K562 (cell line): ENCODE data around the gene KNTC1. TPM values are rescaled to one million over a fixed set of nuclear protein-coding genes. Genes with fewer than 3 reads are reported as not detected.

Source experiments
- ATAC-seq: fragments of 200-7000 bp; cut with Tn5 transposase; 3 replicates; pipeline ENCODE4 v1.9.1; 2020; ENCODE audit warnings: moderate library complexity
- BruUV-seq: library from RNA; stranded (reverse); fragments of 400-500 nt; replicated peaks from 2 replicates; lab custom pipeline; 2021; lab: Mats Ljungman, UMichigan
- CTCF ChIA-PET: fragments of 300-600 bp; formaldehyde crosslinking; extraction: SDS; loops from one replicate; lab custom pipeline; 2021; ENCODE audit warnings: low intra/inter-chr PET ratio; lab: Yijun Ruan, JAX
- POLR2A ChIA-PET: fragments of 300-600, 350-650 bp; sonication (Branson Sonifier 250); formaldehyde crosslinking; extraction: SDS; loops from one replicate; lab custom pipeline; 2021; ENCODE audit warnings: antibody characterized with exemption, inconsistent platforms; lab: Yijun Ruan, JAX
- DNase-seq, 4 experiments: peaks; one replicate each; pipeline versions ENCODE4 v3.0.0 to v3.0.0-alpha.2; 2011 to 2018; ENCODE audit warnings: low spot score in 3 of 4, mixed read lengths in 3 of 4; ENCODE audit errors: extremely low read depth in 1 of 4
- FAIRE-seq: peaks from 2 replicates; lab custom pipeline; 2011; peaks lifted over from hg19 to GRCh38; lab: Jason Lieb, UNC
- H2AFZ ChIP-seq: 2 replicates; pipeline ENCODE4 v1.6.0; 2011; ENCODE audit warnings: low read depth, low read length, control low read depth, inconsistent platforms
- H3K27ac ChIP-seq: fragments of 200-600 bp; 3 replicates; pipeline ENCODE4 v1.8.0; 2011; ENCODE audit warnings: low read depth, mild to moderate bottlenecking, control low read depth, inconsistent platforms, low read length, moderate library complexity, mixed read lengths; ENCODE audit errors: extremely low read depth
- H3K27me3 ChIP-seq, 2 experiments: fragments of 300-600 bp in 1 of 2; 2 replicates in 1 of 2; 3 replicates in 1 of 2; pipeline versions ENCODE4 v1.6.0 to v1.8.0; 2011; ENCODE audit warnings: inconsistent platforms in 2 of 2, low read length in 2 of 2, mild to moderate bottlenecking in 1 of 2, mixed read lengths in 1 of 2, moderate library complexity in 1 of 2; ENCODE audit not compliant: control insufficient read depth in 2 of 2, insufficient read depth in 2 of 2
- H3K36me3 ChIP-seq: fragments of 300-600 bp; 3 replicates; pipeline ENCODE4 v1.8.0; 2011; ENCODE audit warnings: mild to moderate bottlenecking, low read length, inconsistent platforms; ENCODE audit not compliant: control insufficient read depth, insufficient read depth
- H3K4me1 ChIP-seq, 2 experiments: fragments of 200-600 bp in 1 of 2; replicated peaks in 1 of 2; 2 replicates in 1 of 2; 3 replicates in 1 of 2; pipeline versions ENCODE4 v1.5.1 to v1.8.0; 2011; ENCODE audit warnings: inconsistent platforms in 2 of 2, low read length in 2 of 2, mild to moderate bottlenecking in 1 of 2, mixed read lengths in 1 of 2, moderate library complexity in 1 of 2; ENCODE audit not compliant: control insufficient read depth in 2 of 2, insufficient read depth in 2 of 2
- H3K4me2 ChIP-seq: 2 replicates; pipeline ENCODE4 v1.6.1; 2011; ENCODE audit warnings: low read length, control low read depth, inconsistent platforms, mixed read lengths; ENCODE audit not compliant: insufficient read depth
- H3K4me3 ChIP-seq: fragments of 200-600 bp; sonication (generic), shearing (Covaris generic); 2 replicates; pipeline ENCODE4 v1.5.1; 2016; ENCODE audit warnings: control low read depth, inconsistent platforms
- H3K79me2 ChIP-seq: fragments of 200-600 bp; 3 replicates; pipeline ENCODE4 v1.8.0; 2011; ENCODE audit warnings: low read length, inconsistent platforms; ENCODE audit not compliant: control insufficient read depth, insufficient read depth
- H3K9ac ChIP-seq, 2 experiments: 2 replicates each; pipeline versions ENCODE4 v1.6.0 to v1.6.1; 2011; ENCODE audit warnings: low read depth in 2 of 2, low read length in 2 of 2, control low read depth in 1 of 2, inconsistent platforms in 1 of 2, mild to moderate bottlenecking in 1 of 2, mixed read lengths in 1 of 2; ENCODE audit not compliant: insufficient read depth in 1 of 2
- H3K9me1 ChIP-seq: one replicate; pipeline ENCODE4 v1.6.0; 2011; ENCODE audit warnings: inconsistent platforms, mild to moderate bottlenecking, low read length, moderate library complexity; ENCODE audit not compliant: control insufficient read depth, insufficient read depth
- H3K9me3 ChIP-seq: replicated peaks from 2 replicates; pipeline ENCODE4 v1.5.1; 2011; ENCODE audit warnings: low read depth, low read length, inconsistent platforms; ENCODE audit not compliant: control insufficient read depth, insufficient read depth
- H4K20me1 ChIP-seq: replicated peaks from 2 replicates; pipeline ENCODE4 v1.6.1; 2011; ENCODE audit warnings: low read length, inconsistent platforms, mixed read lengths; ENCODE audit not compliant: control insufficient read depth, insufficient read depth
- BRCA1 ChIP-seq, 2 experiments: fragments of 450-650 bp in 1 of 2; sonication (generic) in 1 of 2; formaldehyde crosslinking in 1 of 2; IDR thresholded peaks; 2 replicates each; pipeline versions ENCODE4 v1.5.0 to v1.6.1; 2017 to 2020; ENCODE audit warnings: mild to moderate bottlenecking in 1 of 2, missing genetic modification reagents in 1 of 2
- BRF1 ChIP-seq: IDR thresholded peaks from 3 replicates; pipeline ENCODE4 v1.6.1; 2011; ENCODE audit warnings: borderline replicate concordance, mild to moderate bottlenecking; ENCODE audit not compliant: insufficient read length; ENCODE audit errors: extremely low read depth
- CGGBP1 ChIP-seq: fragments of 250-450 bp; sonication (Bioruptor Pico); IDR thresholded peaks from 2 replicates; pipeline ENCODE4 v1.9.0; 2021; ENCODE audit warnings: mild to moderate bottlenecking
- CREB3 ChIP-seq: fragments of 450-650 bp; conservative IDR thresholded peaks from 2 replicates; pipeline ENCODE4 v1.6.1; 2016; ENCODE audit warnings: missing genetic modification characterization, low read depth, mild to moderate bottlenecking, missing compliant biosample characterization, moderate library complexity
- E2F1 ChIP-seq: sonication (generic); formaldehyde crosslinking; IDR thresholded peaks from 2 replicates; pipeline ENCODE4 v1.8.1; 2023; ENCODE audit warnings: mild to moderate bottlenecking, missing genetic modification reagents, moderate library complexity
- MAFF ChIP-seq: IDR thresholded peaks from 2 replicates; pipeline ENCODE4 v1.6.1; 2012; ENCODE audit warnings: low read length, improper control_type of control experiment
- MTA2 ChIP-seq: fragments of 450-650 bp; IDR thresholded peaks from 2 replicates; pipeline ENCODE4 v1.6.1; 2016; ENCODE audit warnings: low read depth
- RBFOX2 ChIP-seq: fragments of 200-400 bp; formaldehyde crosslinking; IDR thresholded peaks from 2 replicates; pipeline ENCODE4 v1.6.1; 2017; ENCODE audit warnings: low read depth, mild to moderate bottlenecking, low read length, moderate library complexity
- SMAD4 ChIP-seq: fragments of 250-450 bp; sonication (Bioruptor Pico); conservative IDR thresholded peaks from 2 replicates; pipeline ENCODE4 v1.8.0; 2021; ENCODE audit warnings: inconsistent platforms, mild to moderate bottlenecking, moderate library complexity
- TAF15 ChIP-seq: fragments of 200-400 bp; formaldehyde crosslinking; IDR thresholded peaks from 2 replicates; pipeline ENCODE4 v1.6.1; 2017; ENCODE audit warnings: mild to moderate bottlenecking, low read depth, low read length, moderate library complexity
- TCF7 ChIP-seq: sonication (generic); IDR thresholded peaks from 2 replicates; pipeline ENCODE4 v1.6.1; 2016; ENCODE audit warnings: antibody characterized with exemption, borderline replicate concordance
- TGIF2 ChIP-seq: sonication (generic); formaldehyde crosslinking; IDR thresholded peaks from 2 replicates; pipeline ENCODE4 v1.8.1; 2022; ENCODE audit warnings: mild to moderate bottlenecking, missing genetic modification reagents, moderate library complexity
- ZNF232 ChIP-seq: sonication (generic); formaldehyde crosslinking; IDR thresholded peaks from 2 replicates; pipeline ENCODE4 v1.8.0; 2022; ENCODE audit warnings: mild to moderate bottlenecking, missing genetic modification reagents
- ZNF707 ChIP-seq: fragments of 250-450 bp; sonication (Bioruptor Pico); conservative IDR thresholded peaks from 2 replicates; pipeline ENCODE4 v1.8.0; 2022; ENCODE audit warnings: inconsistent platforms, mild to moderate bottlenecking, moderate library complexity
- ZNF75A ChIP-seq: fragments of 450-650 bp; formaldehyde crosslinking; IDR thresholded peaks from 2 replicates; pipeline ENCODE4 v1.4.0; 2020; ENCODE audit warnings: mild to moderate bottlenecking
- WGBS: fragments of 100-300 bp; shearing (Covaris generic); methylation state at CpG from one replicate; pipeline ENCODE4 v1.1.6; 2016; ENCODE audit warnings: low coverage, mixed read lengths; ENCODE audit not compliant: insufficient coverage; ENCODE audit errors: missing lambda C conversion rate; 5-methylcytosine and 5-hydroxymethylcytosine counted together
- in situ Hi-C: fragments of 300-500 bp; cut with MboI; formaldehyde crosslinking; loops from 4 replicates; pipeline ENCODE4 v1.15.0; 2018; ENCODE audit warnings: inconsistent platforms, mixed read lengths
- intact Hi-C: fragments of 100-400 bp; cut with micrococcal nuclease; formaldehyde crosslinking; loops from 2 replicates; pipeline ENCODE4 v1.14.2; 2022
- polyA plus RNA-seq, 8 experiments: library from polyadenylated mRNA; depleted of rRNA in 4 of 8; stranded (reverse) in 5 of 8; unstranded in 3 of 8; fragments of >200 nt; fragmentation: Nextera tagmentation in 2 of 8; fragmentation: Illumina TruSeq in 1 of 8; extraction: Ambion mirVana in 2 of 8; extraction: Trizol in 1 of 8; gene quantifications; 2 replicates each; pipeline versions ENCODE4 v1.2.1 to v1.2.3, GENCODE V29; 2011 to 2014; ENCODE audit warnings: inconsistent platforms in 1 of 8, missing spikeins in 1 of 8
- total RNA-seq, 7 experiments: library from RNA; depleted of rRNA in 6 of 7; stranded (reverse); fragments of >200 nt in 6 of 7; fragmentation: Illumina TruSeq in 2 of 7; extraction: Trizol in 2 of 7; gene quantifications; 2 replicates each; pipeline versions ENCODE4 v1.2.1 to v1.2.3, GENCODE V29; 2011 to 2021; ENCODE audit warnings: low replicate concordance in 1 of 7
- TF ChIP-seq, protein P1 (sequence below): fragments of 150-350 bp; conservative IDR thresholded peaks from 2 replicates; pipeline ENCODE4 v1.6.1; 2014; ENCODE audit warnings: low read length

Gene KNTC1
- total and polyA plus RNA-seq, 9 of the 15 experiments (the other 6 are each of a cell fraction or from before 2014, with no cell fraction given), result 38.9 to 135 (median 99.6) TPM

- no peaks in the 10 kb centered on the region for H3K9me3 ChIP-seq
- H4K20me1 ChIP-seq, result peaks cover 37% of the 10 kb centered on the region
- H3K4me2 ChIP-seq, result peak overlapping the region; percentile 82
- intact Hi-C loops, result no loop called here
- H3K9ac ChIP-seq, result peak overlapping the region in 1 of 2 experiments; percentile 98; a peak in 3 of 4 replicates
- H3K36me3 ChIP-seq, result peaks cover 73% of the 10 kb centered on the region
- CTCF ChIA-PET, result no interaction called here
- DNase-seq, result no peak
- in situ Hi-C loops, result no loop called here
- peaks cover 96% of the 10 kb centered on the region for H3K79me2 ChIP-seq
- ATAC-seq, result no peak
- POLR2A ChIA-PET, result interaction anchor here (1.0 to 6.5 kb wide), 11 partner anchors 9 to 124 kb away, joined by 3 to 73 read pairs (median 6); partner anchors contain the start of gene ZCCHC8
- no peaks in the 10 kb centered on the region for H3K9me1 ChIP-seq
- peak overlapping the region; percentile 62 for H3K4me3 ChIP-seq
- WGBS, result 3% methylated on average over 8 of the region's 8 CpGs
- no TSS peak for BruUV-seq
- peak overlapping the region; percentile 54 for H3K27ac ChIP-seq
- peak; percentile 61 for FAIRE-seq
- peaks cover 4 to 21% of the 10 kb centered on the region in 2 experiments; a peak in 2 of 5 replicates for H3K4me1 ChIP-seq
- no peak overlapping the region for H2AFZ ChIP-seq
- no peaks in the 10 kb centered on the region for H3K27me3 ChIP-seq
- TF ChIP-seq TAF15, result no peak
- no peak for TF ChIP-seq ZNF707 (CRISPR knock-in tag)
- TF ChIP-seq E2F1 (CRISPR knock-in tag), result no peak
- TF ChIP-seq CREB3 (tag), result no peak
- TF ChIP-seq MAFF, result peak; percentile 16; the same call in 1 of the 2 replicates
- no peak for TF ChIP-seq TCF7
- TF ChIP-seq TGIF2 (CRISPR knock-in tag), result no peak
- peak; percentile 70 for TF ChIP-seq RBFOX2
- TF ChIP-seq BRF1, result no peak
- no peak for TF ChIP-seq CGGBP1 (CRISPR knock-in tag)
- no peak for TF ChIP-seq ZNF232
- TF ChIP-seq MTA2, result no peak
- TF ChIP-seq, protein P1, sequence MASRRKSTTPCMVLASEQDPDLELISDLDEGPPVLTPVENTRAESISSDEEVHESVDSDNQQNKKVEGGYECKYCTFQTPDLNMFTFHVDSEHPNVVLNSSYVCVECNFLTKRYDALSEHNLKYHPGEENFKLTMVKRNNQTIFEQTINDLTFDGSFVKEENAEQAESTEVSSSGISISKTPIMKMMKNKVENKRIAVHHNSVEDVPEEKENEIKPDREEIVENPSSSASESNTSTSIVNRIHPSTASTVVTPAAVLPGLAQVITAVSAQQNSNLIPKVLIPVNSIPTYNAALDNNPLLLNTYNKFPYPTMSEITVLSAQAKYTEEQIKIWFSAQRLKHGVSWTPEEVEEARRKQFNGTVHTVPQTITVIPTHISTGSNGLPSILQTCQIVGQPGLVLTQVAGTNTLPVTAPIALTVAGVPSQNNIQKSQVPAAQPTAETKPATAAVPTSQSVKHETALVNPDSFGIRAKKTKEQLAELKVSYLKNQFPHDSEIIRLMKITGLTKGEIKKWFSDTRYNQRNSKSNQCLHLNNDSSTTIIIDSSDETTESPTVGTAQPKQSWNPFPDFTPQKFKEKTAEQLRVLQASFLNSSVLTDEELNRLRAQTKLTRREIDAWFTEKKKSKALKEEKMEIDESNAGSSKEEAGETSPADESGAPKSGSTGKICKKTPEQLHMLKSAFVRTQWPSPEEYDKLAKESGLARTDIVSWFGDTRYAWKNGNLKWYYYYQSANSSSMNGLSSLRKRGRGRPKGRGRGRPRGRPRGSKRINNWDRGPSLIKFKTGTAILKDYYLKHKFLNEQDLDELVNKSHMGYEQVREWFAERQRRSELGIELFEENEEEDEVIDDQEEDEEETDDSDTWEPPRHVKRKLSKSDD, result no peak
- TF ChIP-seq BRCA1 (IDR thresholded peaks at IDR 0.05), result no peak
- no peak for TF ChIP-seq BRCA1 (CRISPR knock-in tag; IDR thresholded peaks at IDR 0.05)
- TF ChIP-seq ZNF75A (CRISPR knock-in tag), result no peak
- TF ChIP-seq SMAD4, result no peak
Observed at GRCh38 chr12:122523846-122524718, 3.0 kb upstream of the KNTC1 start.
